Measurements from ENCODE around the gene ACOT7.

Gene ACOT7

DNA sequence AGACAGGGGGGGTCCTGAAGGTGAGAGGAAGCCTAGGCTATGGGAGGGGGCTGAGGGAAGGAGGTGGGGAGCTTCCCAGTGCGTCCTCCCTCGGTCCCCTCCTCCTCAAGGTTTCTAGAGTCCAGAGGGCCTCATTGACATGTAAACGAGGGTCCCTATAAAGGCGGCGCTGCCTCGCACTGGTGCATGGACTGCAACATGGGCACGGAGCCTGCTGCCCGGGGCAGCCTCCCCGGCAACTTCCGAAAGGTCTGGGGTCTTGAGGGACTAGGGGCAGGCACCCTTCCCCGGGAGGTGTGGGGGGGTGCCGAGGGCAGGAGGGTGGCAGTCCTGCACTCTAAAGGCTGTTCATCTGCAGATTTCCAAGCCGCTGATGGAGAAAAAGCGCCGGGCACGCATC lies 149.6 kb downstream of the ACOT7 start, which contains the start of gene HES3:
Gene HES3, plus strand, starts transcription at position 187 of the 400 bp plus-strand sequence. Its CDS starts 187 bp downstream, at position 374.
- H3K4me1 ChIP-seq (ENCODE audit: low read length): no peaks in the 10 kb centered on the region; the same call in 1 of the 2 replicates
- H3K9ac ChIP-seq (ENCODE audit: low read length): no peak within 1 kb of the TSS
- H3K9me2 ChIP-seq (replicated peaks; ENCODE audit: insufficient read depth, low read length): no peaks in the 10 kb centered on the region
- H3K27me3 ChIP-seq (replicated peaks; ENCODE audit: insufficient read depth, low read length): peaks cover 89% of the 10 kb centered on the region
- no peaks in the 10 kb centered on the region for H4K20me1 ChIP-seq (ENCODE audit: insufficient read depth, low read length)
- DNase-seq: no peak
- H3F3A ChIP-seq (ENCODE audit: insufficient read depth, low read length): no peaks in the 10 kb centered on the region
- H2AFZ ChIP-seq (ENCODE audit: low read length): no peak within 1 kb of the TSS
- no peak within 1 kb of the TSS for H3K4me3 ChIP-seq (ENCODE audit: low read length)
- H3K79me2 ChIP-seq (ENCODE audit: low read length): no peaks in the 10 kb centered on the region
- no peaks in the 10 kb centered on the region for H3K36me3 ChIP-seq (replicated peaks; ENCODE audit: insufficient read depth, low read length)
- H3K9me3 ChIP-seq (replicated peaks; ENCODE audit: insufficient read depth, low read length): no peaks in the 10 kb centered on the region
- no peak within 1 kb of the TSS for H3K4me2 ChIP-seq (ENCODE audit: low read depth, low read length)
- no peak for TF ChIP-seq EZH2phosphoT487 (IDR thresholded peaks at IDR 0.05; ENCODE audit: low read length)
- TF ChIP-seq CTCF (IDR thresholded peaks at IDR 0.05; ENCODE audit: low read length): no peak
- no peak for TF ChIP-seq EZH2 (optimal IDR thresholded peaks at IDR 0.05; ENCODE audit: low read depth, low read length)
- no peak within 1 kb of the TSS for H3K27ac ChIP-seq (ENCODE audit: low read length)

- H3K27me3 ChIP-seq (replicated peaks; ENCODE audit: insufficient read depth, low read length): peaks cover 88% of the 10 kb centered on the region
- no peaks in the 10 kb centered on the region for H3K9me3 ChIP-seq (replicated peaks; ENCODE audit: insufficient read depth, low read length)
- no peak overlapping the region for H3K27ac ChIP-seq (ENCODE audit: low read length)
- H3K4me3 ChIP-seq (ENCODE audit: low read length): no peak overlapping the region
- no peak for DNase-seq
- H3F3A ChIP-seq (ENCODE audit: insufficient read depth, low read length): no peaks in the 10 kb centered on the region
- no peaks in the 10 kb centered on the region; the same call in 1 of the 2 replicates for H3K4me1 ChIP-seq (ENCODE audit: low read length)
- TF ChIP-seq CTCF (IDR thresholded peaks at IDR 0.05; ENCODE audit: low read length): no peak
- no peak; the same call in 1 of the 2 replicates for TF ChIP-seq EZH2phosphoT487 (IDR thresholded peaks at IDR 0.05; ENCODE audit: low read length)
- TF ChIP-seq EZH2 (optimal IDR thresholded peaks at IDR 0.05; ENCODE audit: low read depth, low read length): no peak
- H3K9ac ChIP-seq (ENCODE audit: low read length): no peak overlapping the region
- no peaks in the 10 kb centered on the region for H3K79me2 ChIP-seq (ENCODE audit: low read length)
- H3K36me3 ChIP-seq (replicated peaks; ENCODE audit: insufficient read depth, low read length): no peaks in the 10 kb centered on the region
- no peak overlapping the region for H3K4me2 ChIP-seq (ENCODE audit: low read depth, low read length)
- no peak overlapping the region for H2AFZ ChIP-seq (ENCODE audit: low read length)
- H4K20me1 ChIP-seq (ENCODE audit: insufficient read depth, low read length): no peaks in the 10 kb centered on the region
- no peaks in the 10 kb centered on the region for H3K9me2 ChIP-seq (replicated peaks; ENCODE audit: insufficient read depth, low read length)
Observed at GRCh38 chr1:6243053-6243834, 150.3 kb downstream of the ACOT7 start.

DNA sequence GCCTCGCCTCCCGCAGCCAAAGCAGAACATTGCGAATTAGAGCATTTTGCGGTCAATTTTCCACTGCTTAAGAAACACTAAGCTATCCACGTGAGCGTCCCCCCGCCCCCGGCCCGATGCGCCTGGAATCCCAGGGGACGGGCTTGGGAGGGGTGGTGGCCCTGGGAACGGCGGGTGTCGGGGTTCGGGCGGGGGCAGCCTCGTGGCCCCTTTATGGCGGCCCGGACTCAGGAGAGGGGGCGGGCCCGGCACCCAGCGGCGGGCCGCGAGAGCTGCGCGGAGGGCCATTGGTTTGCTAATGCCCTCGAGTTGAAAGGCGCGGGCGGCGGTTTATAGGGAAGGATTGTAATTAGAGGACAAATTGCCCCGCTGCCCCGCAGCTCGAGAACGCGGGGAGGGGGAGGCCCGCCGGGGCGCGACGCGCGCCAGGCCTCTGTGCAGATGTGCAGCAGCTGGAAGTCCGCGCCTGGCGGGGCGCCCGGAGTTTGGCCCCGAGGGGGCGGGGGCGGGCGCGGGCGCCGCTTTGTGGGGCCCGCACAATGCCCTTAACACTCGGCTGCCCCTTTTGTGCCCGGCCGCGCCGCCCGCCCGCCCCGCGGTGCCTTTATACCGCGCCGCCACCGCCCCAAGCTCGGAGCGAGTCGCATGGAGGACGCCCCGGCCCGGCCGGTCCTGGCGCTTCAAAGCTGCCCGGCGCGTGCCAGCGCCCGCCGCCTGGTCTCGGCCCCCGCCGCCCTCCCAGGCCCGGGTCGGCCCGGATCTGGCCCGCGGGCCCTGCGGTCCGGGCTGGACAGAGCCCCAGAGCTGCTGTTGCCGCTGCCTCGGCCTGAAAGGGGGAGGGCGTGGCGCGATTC lies 151.5 kb downstream of the ACOT7 start:
- Histone ChIP-seq H2AFZ (ENCODE audit: low read length) (no peak overlapping the region), H3K36me3 (replicated peaks; ENCODE audit: insufficient read depth, low read length) (no peaks in the 10 kb centered on the region), H3K4me1 (ENCODE audit: low read length) (no peaks in the 10 kb centered on the region; the same call in 1 of the 2 replicates), H4K20me1 (ENCODE audit: insufficient read depth, low read length) (no peaks in the 10 kb centered on the region), H3K27ac (ENCODE audit: low read length) (no peak overlapping the region), H3K79me2 (ENCODE audit: low read length) (no peaks in the 10 kb centered on the region), H3K4me2 (ENCODE audit: low read depth, low read length) (no peak overlapping the region), H3K9me3 (replicated peaks; ENCODE audit: insufficient read depth, low read length) (no peaks in the 10 kb centered on the region), H3K27me3 (replicated peaks; ENCODE audit: insufficient read depth, low read length) (peaks cover 77% of the 10 kb centered on the region), H3K9me2 (replicated peaks; ENCODE audit: insufficient read depth, low read length) (no peaks in the 10 kb centered on the region), H3F3A (ENCODE audit: insufficient read depth, low read length) (no peaks in the 10 kb centered on the region), H3K4me3 (ENCODE audit: low read length) (no peak overlapping the region), H3K9ac (ENCODE audit: low read length) (no peak overlapping the region)
- TF ChIP-seq EZH2phosphoT487 (IDR thresholded peaks at IDR 0.05; ENCODE audit: low read length) (peak; percentile 57; the same call in 1 of the 2 replicates), CTCF (IDR thresholded peaks at IDR 0.05; ENCODE audit: low read length) (no peak), EZH2 (optimal IDR thresholded peaks at IDR 0.05; ENCODE audit: low read depth, low read length) (peak; percentile 98)
- DNase-seq: no peak
